ENCODE measurements around the gene ATG2B.

GRCh38 chr14:96410119-96410518, 47.0 kb upstream of the ATG2B start:
- no peak for TF ChIP-seq EZH2 (IDR thresholded peaks at IDR 0.05)
- TF ChIP-seq CTCF (IDR thresholded peaks at IDR 0.05): no peak
- no peak for TF ChIP-seq EZH2phosphoT487 (IDR thresholded peaks at IDR 0.05)

Measured in neural progenitor cell (in vitro differentiated cells).